OCI-LY7 (cell line): ENCODE measurements around the gene CYFIP2.

Experiments used
- CTCF ChIP-seq: fragments of 200-600 bp; sonication (generic); conservative IDR thresholded peaks from 2 replicates; pipeline ENCODE4 v1.5.1; 2014; ENCODE audit warnings: mild to moderate bottlenecking, antibody characterized with exemption, low read length, moderate library complexity, mixed read lengths
- EZH2phosphoT487 ChIP-seq: fragments of 200-600 bp; sonication (generic); IDR thresholded peaks from 2 replicates; pipeline ENCODE4 v1.6.1; 2018; ENCODE audit warnings: low read depth, borderline replicate concordance, mild to moderate bottlenecking, mixed run types, antibody characterized with exemption, low read length, moderate library complexity, mixed read lengths

GRCh38 chr5:157284458-157285212 lies 18.7 kb downstream of the CYFIP2 start:
- TF ChIP-seq CTCF, result no peak
- no peak for TF ChIP-seq EZH2phosphoT487
